D721Med (cell line): ENCODE measurements around the gene FOXD2.

Experiments
- DNase-seq: peaks from one replicate; pipeline ENCODE4 v3.0.0; 2011; ENCODE audit warnings: low spot score; ENCODE audit not compliant: insufficient read length
- FAIRE-seq: peaks from 2 replicates; lab custom pipeline; 2011; peaks lifted over from hg19 to GRCh38; lab: Jason Lieb, UNC
- TF ChIP-seq, protein P1 (sequence below): IDR thresholded peaks from 2 replicates; pipeline ENCODE4 v1.5.1; 2012; ENCODE audit warnings: mild to moderate bottlenecking, control low read depth; ENCODE audit not compliant: insufficient read depth; ENCODE audit errors: missing control alignments

FOXD2 gene

DNA sequence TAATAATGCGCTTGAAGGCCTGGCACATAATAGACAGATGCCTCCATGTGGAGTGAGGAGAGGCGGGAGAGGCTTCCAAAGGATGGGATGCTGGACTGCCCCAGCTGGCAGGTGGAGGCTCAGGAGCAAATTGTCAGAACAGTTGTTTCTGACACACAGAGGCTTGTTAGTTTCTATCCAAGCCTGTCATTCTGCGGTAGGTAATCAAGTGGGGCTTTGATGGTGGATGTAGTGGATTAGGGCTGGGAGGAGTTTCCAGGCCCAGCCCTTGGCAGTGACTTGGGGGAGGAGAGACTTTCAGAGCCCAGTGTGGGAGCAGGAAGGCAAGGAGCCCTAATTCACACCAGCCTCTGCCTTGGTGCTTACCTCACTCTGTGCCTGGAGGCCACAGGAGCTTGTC is 44.1 kb downstream of the FOXD2 start:
- FAIRE-seq: no peak
- TF ChIP-seq, protein P1, sequence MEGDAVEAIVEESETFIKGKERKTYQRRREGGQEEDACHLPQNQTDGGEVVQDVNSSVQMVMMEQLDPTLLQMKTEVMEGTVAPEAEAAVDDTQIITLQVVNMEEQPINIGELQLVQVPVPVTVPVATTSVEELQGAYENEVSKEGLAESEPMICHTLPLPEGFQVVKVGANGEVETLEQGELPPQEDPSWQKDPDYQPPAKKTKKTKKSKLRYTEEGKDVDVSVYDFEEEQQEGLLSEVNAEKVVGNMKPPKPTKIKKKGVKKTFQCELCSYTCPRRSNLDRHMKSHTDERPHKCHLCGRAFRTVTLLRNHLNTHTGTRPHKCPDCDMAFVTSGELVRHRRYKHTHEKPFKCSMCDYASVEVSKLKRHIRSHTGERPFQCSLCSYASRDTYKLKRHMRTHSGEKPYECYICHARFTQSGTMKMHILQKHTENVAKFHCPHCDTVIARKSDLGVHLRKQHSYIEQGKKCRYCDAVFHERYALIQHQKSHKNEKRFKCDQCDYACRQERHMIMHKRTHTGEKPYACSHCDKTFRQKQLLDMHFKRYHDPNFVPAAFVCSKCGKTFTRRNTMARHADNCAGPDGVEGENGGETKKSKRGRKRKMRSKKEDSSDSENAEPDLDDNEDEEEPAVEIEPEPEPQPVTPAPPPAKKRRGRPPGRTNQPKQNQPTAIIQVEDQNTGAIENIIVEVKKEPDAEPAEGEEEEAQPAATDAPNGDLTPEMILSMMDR: no peak
- no peak for DNase-seq

DNA sequence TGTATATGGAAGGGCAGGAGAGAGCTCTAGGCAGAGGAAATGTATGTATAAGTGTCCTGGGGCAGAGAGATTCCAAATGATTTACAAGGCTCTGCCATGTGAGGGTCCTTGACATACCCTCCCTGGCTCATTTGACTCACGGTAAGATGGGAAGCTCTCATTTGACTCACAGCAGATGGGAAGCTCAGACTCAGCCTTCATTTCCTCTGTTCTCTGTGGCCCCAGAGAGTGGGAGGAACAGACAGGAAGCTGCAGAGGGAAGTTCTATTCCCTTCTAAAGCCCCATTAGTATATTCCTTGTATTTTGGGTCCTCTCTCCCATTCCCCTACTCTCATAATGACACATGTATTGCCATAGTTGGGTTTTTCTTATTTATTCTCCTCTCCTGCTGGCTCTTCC is 44.9 kb downstream of the FOXD2 start:
- TF ChIP-seq, protein P1: no peak
- DNase-seq (no peak), FAIRE-seq (no peak)

DNA sequence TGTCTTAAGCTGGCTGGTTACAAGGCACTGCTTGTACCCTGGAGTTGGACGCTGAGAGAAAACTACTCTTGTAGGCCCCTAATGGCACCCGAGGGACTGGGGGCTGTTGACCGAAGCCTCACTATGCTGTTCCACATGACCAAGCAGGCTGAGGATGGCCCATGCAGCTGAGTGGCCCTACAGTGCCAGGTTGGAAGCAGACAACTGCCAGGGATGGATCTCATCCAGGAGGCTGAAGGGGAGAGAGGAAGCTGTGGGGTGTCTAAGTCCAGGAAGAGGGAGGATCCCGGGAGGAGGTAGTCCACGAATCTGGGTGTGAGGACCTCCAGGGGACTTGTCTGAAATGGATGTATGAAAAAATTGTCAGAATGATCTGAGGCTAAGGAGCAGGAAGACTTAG is 45.8 kb downstream of the FOXD2 start:
- no peak for FAIRE-seq
- TF ChIP-seq, protein P1: no peak
- no peak for DNase-seq

DNA sequence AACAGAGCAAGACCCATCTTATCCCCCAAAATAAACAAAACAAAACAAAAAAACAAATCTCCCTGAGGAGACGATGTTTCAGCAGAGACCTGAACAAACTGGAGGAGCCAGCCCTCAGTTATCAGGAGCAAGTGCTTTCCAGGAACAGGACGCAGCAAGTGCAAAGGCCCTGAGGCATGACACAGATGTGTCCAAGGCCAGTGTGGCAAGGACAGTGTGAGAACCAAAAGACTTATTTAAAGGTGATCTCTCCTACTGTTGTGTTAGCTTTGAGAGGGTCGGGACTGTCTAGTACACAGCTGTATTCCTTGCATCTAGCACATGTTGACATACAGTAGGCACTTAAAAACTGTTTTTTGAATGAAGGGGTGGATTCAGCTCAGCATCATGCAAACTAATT is 48.0 kb downstream of the FOXD2 start:
- TF ChIP-seq, protein P1: no peak
- FAIRE-seq (no peak), DNase-seq (no peak)

DNA sequence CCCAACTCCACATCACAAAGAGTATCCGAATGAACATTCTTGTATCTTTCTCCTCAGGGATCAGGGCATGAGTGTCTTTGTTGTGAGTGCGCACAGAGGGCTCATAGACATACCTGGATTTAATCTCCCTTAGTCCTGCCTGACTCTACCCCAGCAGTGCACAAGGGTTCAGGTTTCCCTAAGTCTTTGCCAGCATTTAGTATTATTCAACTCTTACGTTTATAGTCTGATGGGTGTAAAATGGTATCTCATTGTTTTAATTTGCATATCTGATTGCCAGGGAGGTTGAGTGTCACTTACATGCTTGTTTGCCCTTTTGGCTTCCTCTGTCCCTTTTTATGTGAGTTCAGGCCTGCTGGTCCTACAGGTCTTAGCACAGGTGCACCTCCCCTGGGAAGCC is 49.5 kb downstream of the FOXD2 start:
- no peak for DNase-seq
- TF ChIP-seq, protein P1: no peak
- no peak for FAIRE-seq

DNA sequence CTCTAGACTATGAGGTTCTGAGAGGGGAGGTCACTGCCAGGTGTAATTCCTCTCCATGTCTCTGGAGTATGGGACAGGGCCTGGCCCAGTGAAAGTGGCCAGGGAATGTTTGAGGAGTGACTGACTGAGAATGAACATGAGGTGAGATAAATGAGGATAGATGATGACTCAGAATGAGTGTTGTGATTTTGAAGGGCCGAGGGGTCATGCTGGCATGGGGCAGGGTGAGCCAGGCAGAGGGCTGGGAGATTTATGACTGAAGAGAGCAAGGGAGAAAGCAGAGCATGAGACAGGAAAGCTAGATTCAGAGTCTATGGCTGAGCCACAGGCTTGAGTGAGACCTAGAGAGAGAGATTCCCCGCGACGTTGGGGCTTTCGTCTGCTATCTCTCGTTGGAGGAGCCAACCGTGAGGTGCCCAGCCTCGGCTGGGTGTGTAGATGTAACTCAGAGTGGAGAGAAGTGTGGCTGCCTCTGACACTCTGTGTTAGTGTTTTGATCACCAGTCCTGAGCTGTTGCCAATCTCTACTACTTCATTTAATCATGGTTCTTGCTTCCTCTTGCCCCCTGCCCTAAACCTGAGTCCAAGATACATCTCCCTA is 50.1 kb downstream of the FOXD2 start:
- TF ChIP-seq, protein P1: no peak
- FAIRE-seq: no peak
- no peak for DNase-seq
